GM21576 (cell line): ENCODE results near the gene RASGRP4.
"Not testable (repeated sequence)": the region's sequence is repeated elsewhere in the genome, so short reads cannot be mapped to it uniquely, and the experiment has no call there.

Experiments used
- ATAC-seq: cut with Tn5 transposase; IDR thresholded peaks from one replicate; pipeline ENCODE4 v1.9.1; 2021; ENCODE audit warnings: mild to moderate bottlenecking, moderate library complexity; ENCODE audit not compliant: unreplicated experiment

RASGRP4 gene

GRCh38 chr19:38417544-38418506 lies 8.2 kb downstream of the RASGRP4 start:
- no peak for ATAC-seq

DNA sequence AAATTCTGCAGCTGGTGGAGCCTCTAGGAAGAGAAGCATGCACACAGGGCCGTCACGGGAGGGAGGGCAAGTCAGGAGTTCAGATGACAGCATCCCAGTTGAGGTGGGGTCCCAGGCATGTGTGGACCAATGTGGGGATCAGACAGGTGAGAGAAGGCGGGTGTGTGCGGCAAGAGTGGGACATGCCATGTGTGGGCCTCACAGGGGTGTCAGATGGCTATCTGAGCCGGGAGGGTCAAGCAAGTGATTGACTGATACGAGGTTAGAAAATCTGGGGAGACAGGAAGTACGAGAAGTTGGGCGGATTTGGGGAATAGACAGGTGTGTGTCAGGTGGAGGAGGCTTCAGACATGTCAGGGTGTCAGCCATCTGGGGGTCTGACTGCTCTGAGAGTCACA lies 8.9 kb downstream of the RASGRP4 start:
- no peak for ATAC-seq

- no peak for ATAC-seq
Measured at GRCh38 chr19:38413416-38413815, 12.6 kb downstream of the RASGRP4 start.

DNA sequence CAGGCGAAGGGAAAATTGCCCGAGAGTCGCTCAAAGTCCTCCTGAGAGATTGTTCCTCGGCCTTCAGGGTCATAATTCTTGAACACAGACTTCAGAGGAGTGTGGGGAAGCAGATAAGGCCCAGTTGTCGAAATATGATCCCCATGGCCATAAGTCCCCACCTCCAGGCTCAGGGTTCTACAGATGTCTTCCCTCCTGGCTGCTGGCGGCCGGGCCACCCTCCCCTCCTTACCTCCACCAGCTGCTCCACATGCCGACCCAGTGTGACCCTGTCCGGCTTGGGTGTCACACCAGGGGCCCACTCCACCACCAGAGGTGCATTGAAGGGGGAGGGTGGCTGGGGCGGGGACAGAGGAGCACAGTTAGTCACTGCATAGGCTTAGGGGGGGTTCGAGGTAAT lies 13.1 kb downstream of the RASGRP4 start:
- no peak for ATAC-seq

GRCh38 chr19:38412491-38412890 lies 13.5 kb downstream of the RASGRP4 start:
- no peak for ATAC-seq

DNA sequence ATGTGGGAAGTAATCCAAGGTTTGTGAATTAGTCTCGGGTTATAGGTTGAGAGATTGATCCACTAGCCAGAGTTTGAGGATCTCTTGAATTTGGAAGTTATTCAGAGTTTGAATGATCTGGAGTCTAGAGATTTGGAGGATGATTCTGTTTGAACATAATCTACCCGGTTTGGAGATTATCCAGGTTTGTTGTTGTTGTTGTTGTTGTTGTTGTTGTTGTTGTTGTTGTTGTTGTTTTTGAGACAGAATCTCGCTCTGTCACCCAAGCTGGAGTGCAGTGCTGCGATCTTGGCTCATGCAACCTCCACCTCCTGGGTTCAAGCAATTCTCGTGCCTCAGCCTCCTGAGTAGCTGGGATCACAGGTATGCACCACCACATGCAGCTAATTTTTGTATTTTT lies 14.1 kb downstream of the RASGRP4 start:
- ATAC-seq: not testable (repeated sequence)

GRCh38 chr19:38411041-38411712 lies 14.8 kb downstream of the RASGRP4 start:
- no peak for ATAC-seq

DNA sequence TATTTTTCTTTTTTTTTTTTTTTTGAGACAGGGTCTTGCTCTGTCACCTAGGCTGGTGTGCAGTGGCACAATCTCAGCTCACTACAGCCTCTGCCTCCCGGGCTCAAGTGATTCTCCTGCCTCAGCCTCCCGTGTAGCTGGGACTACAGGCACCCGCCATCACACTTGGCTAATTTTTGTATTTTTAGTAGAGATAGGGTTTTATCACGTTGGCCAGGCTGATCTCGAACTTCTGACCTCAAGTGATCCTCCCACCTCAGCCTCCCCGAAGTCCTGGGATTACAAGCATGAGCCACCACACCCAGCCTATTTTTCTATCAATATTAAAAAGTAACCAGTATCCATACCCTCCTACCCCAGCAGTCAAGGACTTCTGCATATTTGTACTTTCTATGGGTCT lies 15.6 kb downstream of the RASGRP4 start:
- ATAC-seq: not testable (repeated sequence)

DNA sequence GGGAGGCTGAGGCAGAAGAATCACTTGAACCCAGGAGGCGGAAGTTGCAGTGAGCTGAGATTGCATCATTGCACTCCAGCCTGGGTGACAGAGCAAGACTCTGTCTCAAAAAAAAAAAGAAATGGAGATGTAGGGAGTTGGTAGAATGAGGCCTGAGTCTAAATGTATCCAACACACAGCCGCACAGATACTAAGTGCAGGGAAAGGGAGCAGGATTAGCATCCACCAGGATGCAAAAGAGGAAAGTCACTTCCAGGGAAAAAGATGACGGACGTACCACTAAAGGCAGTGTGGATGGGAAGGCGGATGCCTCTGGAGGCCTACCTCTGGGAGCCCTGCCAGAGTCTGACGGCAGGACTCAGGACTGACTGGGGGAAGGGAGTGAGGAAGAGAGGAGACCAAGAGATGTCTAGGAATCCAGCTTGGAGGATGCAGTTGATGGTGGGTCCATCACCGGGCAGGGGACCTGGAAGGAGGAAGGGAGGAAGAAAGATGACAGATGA lies 16.3 kb downstream of the RASGRP4 start:
- no peak for ATAC-seq

DNA sequence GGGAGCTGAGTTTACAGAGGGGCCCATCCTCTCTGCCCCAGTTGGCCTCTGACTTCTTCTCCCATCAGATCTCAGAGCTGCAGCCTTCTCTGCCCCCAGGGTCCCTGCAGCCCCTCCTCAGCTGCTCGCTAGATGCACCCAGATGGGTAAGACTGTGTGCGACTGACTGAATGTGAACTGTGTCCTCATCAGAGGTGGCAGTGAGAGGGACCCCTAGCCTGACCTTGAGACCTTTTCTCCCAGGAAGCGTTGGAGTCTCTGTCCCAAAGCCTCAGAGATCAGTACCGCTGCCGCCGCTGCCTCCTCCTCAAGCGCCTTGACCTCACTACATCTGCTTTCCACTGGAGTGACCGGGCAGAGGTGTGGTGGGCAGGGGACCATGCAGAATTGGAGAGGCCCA lies 20.7 kb downstream of the RASGRP4 start:
- no peak for ATAC-seq

DNA sequence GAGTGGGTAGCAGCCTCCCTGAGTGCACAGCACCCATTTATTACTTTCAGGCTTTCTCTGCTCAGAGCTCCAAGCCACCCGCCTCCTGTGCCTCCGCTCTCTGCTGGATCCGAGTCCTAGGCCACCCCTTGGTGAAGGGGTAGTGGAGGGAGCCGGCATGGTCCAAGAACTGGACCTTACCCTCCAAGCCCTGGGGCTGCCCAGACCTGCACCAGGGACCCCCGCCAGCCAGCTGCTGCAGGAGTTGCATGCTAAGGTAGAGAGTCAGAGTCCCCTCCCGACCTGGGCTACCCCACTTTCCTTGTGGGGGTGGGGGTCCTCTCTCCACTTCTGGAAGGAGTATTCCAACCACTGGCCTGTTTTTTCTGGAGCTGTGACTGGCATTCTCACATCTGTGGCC lies 21.2 kb downstream of the RASGRP4 start:
- ATAC-seq: no peak

GRCh38 chr19:38402967-38403674 lies 22.9 kb downstream of the RASGRP4 start, which contains the start of gene FAM98C:
FAM98C (plus strand) TSS chr19:38403093; CDS start chr19:38403154, 61 bp downstream.
- ATAC-seq: peak; percentile 83

DNA sequence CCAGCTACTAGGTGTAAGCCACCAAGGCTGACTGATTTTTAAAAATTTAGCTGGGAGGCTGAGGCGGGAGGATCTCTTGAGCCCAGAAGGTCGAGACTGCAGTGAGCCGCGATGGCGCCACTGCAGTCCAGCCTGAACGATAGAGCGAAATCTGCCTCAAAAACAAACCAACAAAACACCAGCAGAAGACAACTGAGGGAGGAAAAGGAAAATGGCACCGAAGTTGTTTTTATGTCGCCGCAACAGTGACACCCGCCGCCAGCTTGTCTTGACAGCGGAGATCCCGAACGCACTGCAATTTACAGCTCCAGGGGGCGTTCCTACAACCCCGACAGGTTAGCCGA lies 23.4 kb downstream of the RASGRP4 start:
- ATAC-seq: no peak

DNA sequence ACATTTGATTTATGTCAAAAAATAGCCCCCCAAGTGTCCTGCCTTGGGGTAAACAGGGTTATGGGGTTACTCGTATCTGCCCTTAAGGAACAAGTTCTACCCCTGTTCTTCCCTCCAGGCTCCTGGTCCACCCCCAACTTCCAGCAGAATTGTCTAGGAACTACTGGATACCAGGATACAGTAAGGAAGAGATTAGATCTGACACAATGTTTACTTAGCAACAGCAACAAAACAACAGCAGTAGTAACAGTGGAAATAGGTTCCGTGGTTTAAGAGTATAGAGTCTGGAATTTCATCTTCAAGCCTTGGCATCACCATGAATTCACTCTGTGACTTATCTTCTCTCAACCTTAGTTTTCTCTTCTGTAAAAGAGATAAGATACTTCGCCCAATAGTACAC lies 24.9 kb downstream of the RASGRP4 start:
- no peak for ATAC-seq

DNA sequence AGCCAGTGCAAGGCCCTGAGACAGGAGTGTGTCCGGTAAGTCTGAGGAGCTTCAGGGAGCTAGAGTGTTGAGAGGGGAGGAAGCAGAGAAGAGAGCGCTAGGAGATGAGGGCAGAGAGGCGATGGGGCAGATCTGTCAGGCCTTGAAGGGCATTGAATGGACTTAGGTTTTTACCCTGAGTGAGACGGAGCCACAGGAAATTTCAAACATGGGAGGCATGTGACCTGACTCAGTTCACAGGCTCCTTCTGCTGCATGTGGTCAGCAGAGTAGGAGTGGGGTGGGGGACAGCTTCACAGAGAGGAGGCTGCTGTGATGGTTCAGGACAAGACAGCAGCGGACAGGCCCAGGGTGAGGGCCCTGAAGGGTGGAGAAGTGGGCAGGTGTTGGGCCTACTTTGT lies 25.7 kb downstream of the RASGRP4 start:
- ATAC-seq: no peak

DNA sequence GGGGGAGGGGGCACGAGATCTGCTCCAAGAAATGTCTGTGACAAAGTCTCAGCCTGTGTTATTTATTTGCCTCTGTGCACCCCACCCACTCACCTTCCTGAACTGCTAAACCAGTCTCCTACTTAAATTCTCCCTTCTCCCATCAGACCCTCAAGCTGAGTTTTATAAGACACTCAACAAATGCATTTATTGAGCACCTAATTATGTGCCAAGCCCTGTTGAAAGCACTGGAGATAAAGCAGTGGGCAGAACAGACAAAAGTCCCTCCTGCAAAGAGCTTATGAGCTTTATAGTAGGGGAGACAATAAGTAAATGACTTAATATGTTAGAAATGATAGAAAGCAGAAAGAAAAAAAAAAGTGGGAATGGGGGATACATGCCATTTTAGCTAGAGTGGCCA lies 26.5 kb downstream of the RASGRP4 start:
- no peak for ATAC-seq

- ATAC-seq: no peak
Measured at GRCh38 chr19:38399081-38399480, 26.9 kb downstream of the RASGRP4 start.

GRCh38 chr19:38395381-38396114 lies 30.5 kb downstream of the RASGRP4 start:
- no peak for ATAC-seq

DNA sequence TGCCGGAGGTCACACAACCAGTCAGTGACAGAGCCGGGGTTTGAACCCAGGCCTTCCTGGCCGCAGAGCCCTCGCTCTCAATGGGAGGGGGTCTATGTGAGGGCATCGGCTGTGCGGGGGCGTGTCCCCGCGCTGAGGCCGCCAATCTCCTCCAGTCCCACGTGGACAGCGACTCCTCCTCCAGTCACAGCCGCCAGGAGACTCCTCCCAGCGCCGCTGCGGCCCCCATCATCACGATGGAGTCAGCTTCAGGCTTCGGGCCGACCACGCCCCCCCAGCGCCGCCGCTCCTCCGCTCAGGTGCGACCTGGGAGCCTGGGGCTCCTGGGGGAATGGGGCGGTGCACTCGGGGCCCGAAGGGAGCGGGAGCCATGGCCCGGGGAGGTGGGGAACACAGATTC lies 31.5 kb downstream of the RASGRP4 start:
- no peak for ATAC-seq

DNA sequence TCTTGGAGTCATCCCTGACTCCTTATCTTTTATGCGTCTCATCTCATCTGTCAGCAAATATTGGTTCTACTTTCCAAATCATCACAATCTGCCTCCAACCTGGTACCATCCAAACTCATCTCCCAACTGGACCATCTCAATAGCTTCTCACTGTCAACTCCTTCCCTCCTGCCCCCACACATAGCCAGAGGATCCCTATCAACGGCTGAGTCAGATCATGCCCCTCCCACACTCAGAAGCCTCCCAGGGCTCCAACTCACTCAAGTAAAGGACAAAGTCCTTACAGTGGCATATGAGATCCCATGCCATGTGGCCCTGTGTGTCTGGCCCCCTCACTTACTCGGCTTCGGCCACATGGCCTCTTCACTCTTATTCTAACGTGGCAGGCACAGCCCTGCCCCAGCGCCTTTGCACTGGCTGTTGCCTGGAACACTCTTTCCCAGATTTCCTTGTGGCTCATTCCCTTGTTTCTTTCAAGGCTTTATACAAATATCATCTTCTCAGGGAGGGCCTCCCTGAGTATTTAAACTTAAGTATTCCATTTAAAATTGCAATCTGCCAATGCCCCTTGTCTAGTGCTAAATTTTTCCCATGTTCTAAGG lies 33.2 kb downstream of the RASGRP4 start:
- no peak for ATAC-seq
